GM18511 (cell line): ENCODE results near the gene WDR88.

Source experiments
- ATAC-seq: cut with Tn5 transposase; IDR thresholded peaks from one replicate; pipeline ENCODE4 v1.9.1; 2021; ENCODE audit warnings: mild to moderate bottlenecking, moderate library complexity; ENCODE audit not compliant: unreplicated experiment

Gene WDR88, protein sequence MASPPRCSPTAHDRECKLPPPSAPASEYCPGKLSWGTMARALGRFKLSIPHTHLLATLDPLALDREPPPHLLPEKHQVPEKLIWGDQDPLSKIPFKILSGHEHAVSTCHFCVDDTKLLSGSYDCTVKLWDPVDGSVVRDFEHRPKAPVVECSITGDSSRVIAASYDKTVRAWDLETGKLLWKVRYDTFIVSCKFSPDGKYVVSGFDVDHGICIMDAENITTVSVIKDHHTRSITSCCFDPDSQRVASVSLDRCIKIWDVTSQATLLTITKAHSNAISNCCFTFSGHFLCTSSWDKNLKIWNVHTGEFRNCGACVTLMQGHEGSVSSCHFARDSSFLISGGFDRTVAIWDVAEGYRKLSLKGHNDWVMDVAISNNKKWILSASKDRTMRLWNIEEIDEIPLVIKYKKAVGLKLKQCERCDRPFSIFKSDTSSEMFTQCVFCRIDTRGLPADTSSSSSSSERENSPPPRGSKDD

DNA sequence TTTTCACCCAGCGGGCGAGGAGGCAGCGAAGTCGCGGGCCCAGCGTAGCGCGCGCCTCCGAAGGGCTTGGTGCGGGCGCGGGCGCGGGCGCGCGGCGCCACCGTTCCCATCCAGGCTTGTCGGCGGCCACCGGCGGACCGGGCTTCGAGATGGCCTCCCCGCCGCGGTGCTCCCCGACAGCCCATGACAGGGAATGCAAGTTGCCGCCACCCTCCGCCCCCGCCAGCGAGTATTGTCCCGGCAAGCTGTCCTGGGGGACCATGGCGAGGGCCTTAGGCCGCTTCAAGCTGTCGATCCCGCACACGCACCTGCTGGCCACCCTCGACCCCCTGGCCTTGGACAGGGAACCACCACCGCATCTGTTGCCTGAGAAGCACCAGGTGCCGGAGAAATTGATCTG, at the start of gene WDR88:
Gene WDR88 (plus strand): TSS at position 94 of the 400 bp plus-strand sequence. CDS start 56 bp downstream, at position 150.
- no peak for ATAC-seq

DNA sequence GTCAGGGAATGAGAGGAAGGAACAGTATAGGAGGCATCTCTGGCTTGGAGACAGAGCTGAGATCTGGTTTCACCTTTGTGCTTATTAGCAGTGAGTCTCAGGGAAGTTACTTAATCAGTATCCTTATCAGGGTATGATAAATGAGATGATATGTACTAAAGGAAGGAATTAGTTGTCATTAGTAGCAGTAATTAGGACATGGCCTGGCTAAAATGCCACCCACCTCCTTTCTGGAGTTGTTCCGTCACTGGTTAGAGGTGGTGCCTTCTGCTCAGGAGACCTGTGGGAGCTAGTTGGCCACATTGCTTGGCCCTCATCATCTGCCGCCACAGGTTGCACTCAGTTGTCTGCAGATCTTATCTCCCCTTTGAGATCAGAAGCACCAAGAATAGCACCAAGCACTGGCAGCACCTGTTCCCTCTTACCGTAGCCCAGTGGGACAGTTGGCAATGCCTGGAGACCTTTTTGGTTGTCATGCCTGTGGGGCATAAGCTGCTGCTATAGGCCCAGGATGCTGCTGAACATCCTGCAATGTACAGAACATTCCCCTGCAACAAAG, 46.3 kb upstream of the WDR88 start:
- ATAC-seq: no peak

DNA sequence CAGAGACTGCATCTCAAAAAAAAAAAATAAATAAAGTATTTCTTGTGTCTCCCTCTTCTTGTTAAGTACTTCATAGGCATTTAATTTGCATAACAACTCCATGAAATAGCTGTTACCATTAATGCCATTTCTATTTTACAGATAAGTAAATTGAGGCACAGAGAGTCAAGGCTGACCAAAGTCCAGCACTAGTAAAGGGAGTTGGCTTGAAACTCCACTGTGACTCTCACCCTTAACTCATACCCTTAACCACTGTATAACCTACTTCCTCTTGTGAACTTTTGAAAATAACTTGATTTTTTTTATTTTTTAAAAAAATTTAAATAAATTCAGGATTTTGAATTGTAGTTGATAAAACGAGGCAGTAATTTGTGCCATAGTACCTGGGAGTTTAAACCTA, 45.0 kb upstream of the WDR88 start:
- ATAC-seq: no peak

DNA sequence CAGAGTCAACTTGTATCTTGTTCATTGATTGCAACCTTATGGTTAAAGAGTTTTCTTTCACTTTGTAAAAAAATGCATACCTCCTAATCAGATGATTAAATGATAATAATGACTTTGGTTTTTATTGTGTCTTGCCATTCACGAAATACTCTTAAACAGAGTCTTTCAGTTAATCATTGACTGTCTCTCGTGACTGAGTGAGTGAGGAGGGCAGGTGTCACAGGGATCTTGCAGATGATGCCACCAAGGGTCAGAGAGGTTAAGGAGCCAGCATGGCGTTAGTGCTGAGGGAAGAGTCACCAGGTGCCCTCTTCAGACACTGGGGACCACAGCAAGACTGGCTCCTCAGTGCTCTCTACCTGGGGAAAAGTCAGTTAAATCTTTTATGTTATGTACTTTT, 42.9 kb upstream of the WDR88 start:
- no peak for ATAC-seq

DNA sequence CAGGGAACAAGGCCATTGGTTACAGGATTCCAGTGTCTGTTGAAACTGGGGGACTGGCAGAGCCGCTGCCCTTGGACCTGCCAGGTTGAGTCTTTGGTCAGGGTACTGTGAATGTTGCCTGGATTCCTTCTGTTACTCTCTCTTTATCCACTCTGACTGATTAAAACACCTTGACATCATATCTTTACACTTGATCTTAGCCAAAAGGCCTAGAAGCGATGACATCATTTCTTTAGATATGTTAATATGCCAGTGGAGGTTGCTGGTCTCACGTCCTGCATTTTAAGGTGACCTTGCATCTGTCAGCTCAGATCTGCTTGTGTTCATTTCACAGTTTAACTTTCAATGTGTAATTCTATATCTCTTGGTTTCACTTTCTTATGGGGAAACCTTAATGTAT, 41.7 kb upstream of the WDR88 start:
- no peak for ATAC-seq

DNA sequence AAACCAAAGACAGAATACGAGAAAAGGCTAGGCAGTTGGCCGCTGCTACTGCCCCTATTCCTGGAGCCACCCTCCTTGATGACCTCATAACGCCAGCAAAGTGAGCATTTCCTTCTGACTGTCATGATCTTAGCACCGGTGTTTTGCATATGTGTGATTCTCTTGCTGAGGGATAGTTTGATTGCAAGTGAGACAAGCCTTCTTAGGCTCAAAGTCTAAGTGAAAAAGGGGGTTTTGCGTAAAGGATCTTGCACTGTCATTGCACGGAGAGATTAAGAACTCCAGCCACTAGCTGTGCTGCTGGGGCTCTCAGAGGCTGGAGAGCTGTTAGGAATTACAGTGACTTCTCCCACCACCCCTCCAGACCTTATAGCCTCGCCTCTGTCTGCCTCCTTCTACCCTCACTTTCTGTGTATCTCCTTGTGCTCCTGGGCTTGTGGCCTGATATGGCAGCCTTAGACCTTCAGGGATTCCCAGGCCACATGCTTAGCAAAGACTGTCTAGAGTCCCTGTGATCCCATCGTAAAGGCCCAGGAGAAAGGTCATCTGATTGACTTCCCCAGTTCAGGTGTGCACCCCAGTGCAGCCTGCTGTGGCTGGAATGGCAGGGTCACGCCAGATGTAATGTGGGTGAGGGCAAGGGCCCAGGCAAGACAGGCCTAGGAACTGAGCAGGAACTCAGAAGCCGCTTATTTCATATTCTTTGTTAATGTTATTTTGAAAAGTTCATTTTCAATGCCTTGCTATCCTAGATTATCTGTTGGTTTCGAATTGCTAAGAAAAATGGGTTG, 38.3 kb upstream of the WDR88 start:
- no peak for ATAC-seq

DNA sequence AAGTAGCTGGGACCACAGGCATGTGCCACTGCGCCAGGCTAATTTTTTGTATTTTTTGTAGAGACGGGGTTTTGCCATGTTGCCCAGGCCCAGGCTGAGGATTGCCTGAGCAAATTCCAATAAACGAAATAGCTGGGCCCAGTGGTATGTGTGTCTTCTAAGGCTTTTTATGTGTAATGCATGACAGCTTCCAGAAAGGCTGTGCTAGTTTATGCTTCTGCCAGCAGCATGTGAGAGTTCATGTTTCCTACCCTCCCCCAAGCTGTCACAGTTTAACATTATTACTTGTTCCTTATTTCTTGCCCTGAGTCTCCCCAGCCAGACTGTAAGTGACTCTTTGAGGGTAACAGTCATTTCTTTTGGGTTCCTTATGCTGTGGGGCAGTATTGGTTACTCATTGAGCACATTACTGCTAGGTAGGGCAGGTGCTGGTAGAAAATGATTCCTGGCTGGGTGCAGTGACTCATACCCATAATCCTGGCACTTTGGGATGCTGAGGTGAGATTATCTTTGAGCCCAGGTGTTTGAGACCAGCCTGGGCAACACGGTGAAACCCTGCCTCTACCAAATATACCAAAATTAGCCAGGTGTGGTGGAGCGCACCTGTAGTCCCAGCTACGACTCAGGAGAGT, 37.4 kb upstream of the WDR88 start:
- no peak for ATAC-seq

DNA sequence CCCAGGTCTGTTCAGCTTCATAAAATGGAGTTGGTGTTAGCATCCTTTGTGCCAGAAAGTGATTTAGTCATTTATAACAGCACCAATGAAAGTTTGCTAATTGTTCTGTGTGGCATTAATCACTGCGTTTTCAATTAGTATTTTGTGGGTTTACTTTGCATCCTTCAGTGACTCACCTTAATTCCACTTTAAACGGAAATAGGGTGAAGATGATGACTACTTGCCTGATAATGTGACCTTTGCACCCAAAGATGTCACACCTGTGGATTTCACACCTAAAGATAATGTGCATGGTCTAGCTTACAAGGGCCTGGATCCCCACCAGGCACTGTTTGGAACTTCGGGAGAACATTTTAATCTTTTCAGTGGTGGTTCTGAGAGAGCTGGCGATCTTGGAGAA, 35.9 kb upstream of the WDR88 start:
- no peak for ATAC-seq

DNA sequence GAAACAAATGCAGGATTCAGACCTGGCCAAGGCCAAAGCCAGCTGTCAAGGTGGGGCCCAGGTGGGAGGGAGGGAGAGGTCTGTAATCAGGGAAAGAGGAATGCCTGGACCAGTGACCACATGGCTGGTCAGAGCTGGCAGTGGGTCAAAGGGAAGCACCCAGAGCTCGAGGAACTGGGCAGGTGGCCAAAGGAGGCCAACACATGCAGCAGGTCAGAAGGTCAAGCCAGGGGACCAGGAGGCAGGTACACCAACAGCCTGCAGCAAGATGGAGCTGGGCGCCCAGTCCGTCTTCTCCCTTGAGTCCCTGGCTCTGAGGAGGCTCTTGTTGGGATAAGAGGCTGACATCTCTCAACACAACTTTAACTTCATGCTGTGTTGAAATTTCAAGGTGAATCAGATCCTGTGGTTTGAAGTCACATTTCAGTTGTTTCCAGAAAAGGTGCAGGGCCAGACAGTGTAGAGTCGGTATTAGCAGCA, 33.8 kb upstream of the WDR88 start:
- no peak for ATAC-seq

DNA sequence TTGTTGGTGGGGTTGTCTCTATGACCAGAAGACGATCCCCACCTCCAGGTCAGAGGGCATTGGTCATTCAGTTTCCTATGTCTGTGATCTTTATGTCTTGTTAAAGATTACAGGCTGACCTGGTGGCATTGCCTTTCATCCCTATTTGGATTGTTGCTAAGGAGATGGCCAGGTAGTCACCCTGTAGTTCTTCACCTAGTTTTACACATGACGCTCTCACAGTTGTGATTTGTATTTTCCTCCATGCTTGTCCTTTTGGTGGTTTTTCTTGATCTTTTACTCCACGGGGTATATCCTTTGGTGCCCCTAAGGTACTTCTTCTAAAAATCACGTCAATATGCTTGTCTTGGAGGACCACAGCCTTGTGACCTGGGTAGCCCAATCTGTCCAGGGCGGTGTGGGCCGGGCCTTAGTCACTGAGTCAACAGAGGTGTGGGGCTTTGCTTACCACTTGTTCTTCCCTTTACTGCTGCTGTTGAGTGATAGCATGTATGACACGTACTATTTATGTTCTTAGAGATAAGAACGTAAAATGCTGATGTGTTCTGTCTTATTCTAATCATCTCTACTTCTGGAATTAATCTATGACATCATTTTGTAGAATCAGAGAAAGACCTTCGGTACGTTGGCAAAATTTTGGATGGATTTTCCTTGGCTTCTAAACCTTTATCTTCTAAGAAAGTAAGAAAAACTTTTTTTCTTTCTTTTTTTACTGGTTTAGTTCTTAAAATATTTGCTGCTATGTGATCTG, 30.8 kb upstream of the WDR88 start:
- no peak for ATAC-seq

DNA sequence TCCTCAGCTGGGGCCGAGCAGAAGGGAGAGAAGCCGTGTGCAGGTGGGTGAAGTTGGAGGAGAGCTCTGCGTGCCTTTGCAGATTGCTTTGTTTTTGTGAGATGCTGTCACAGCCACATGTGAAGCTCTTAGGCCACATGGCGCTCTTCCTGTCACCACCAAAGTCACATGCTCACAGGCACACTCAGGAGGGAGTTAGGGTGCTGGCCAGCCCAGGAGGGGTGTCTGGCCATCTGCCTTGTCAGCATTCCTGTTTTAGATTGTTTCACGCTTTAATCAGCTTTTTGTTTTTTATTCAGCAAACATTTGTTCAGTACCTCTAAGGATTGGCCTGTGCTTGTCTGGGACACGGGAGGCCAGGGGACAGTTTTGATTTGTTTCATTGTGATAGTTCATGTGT, 29.0 kb upstream of the WDR88 start:
- ATAC-seq: no peak

DNA sequence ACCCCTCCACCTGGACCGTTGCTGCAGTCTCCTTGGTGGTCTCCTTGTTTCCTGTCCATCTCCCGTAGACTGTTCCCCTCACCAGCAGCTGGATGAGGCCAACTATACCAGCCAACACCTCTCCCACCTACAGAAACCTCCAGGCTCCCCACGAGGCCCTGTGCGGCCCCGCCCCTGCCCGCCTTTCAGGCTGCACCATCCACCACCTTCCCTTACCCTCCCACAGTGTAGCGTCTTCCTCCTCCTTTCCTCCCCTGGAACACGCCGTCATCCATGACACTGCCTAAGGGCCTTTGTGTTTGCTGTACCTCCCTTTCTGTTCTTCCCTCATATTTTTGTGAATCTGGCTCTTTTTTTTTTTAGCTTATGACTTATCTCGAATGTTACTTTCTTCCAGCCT, 23.8 kb upstream of the WDR88 start:
- ATAC-seq: no peak

DNA sequence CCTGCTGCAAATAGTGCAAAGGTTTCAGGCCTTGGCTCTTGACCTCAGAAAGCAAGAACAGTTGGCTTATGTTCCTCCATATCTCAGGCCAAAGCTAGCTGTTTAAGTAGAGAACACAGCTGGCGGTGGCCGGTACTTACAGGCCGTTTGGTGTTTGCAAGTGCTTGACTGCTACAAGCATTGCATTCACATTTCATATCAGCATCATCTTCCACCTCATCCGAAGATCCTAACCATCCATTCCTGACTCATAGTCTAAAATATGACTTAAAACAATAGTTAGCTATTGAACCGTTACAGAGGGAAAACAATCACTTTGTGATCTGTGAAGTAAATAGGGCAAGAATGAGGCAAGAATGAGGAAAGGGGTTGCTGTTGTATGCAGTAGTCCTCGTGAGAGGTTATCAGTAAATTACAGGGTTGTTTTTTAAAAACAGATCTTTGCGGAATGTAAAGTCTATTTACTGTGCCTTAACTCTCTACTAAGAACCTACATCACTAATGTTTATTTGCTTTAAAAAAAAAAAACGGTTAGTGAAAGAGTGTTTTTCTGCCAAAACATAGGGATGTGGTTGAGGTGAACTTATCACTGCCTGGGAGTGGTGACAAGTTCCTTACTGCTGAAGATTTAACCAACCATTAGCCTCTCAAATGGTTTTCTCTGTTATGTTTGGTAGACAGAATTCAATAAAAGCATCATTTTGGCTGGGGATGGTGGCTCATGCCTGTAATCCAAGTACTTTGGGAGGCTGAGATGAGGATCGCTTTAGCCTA, 21.6 kb upstream of the WDR88 start:
- no peak for ATAC-seq

DNA sequence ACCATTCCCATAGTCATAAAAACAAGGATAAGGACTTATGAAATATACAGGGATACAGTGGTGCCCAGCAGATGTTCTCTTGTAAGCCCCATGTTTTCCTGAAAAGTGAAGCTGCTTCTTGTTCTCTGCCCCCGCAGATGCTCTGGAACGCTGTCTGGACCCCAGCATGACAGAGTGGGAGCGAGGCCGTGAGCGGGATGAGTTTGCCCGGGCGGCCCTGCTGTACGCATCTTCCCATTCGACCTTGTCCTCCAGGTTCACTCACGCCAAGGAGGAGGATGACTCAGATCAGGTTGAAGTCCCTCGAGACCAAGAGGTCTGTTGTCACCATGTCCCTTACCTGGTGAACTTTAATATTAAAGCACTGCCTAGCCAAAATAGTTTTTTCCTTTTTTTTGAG, 20.3 kb upstream of the WDR88 start:
- no peak for ATAC-seq

DNA sequence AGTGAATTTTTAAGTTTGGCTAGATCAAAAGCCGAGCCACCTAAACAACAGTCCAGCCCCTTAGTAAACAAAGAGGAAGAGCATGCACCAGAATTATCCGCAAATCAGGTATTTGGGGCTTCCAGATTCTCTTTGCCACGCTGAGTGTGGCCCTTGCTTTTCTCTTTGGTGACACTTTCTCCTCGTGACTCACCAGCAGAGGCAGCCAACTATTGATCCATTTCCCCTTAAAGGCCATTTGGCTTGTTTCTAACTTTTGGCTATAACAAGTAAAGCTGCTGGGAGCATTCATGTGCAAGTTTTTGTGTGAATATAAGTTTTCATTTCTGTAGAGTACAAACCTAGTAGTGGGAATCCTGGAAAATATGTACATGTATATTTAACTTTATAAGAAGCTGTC, 17.6 kb upstream of the WDR88 start:
- no peak for ATAC-seq

DNA sequence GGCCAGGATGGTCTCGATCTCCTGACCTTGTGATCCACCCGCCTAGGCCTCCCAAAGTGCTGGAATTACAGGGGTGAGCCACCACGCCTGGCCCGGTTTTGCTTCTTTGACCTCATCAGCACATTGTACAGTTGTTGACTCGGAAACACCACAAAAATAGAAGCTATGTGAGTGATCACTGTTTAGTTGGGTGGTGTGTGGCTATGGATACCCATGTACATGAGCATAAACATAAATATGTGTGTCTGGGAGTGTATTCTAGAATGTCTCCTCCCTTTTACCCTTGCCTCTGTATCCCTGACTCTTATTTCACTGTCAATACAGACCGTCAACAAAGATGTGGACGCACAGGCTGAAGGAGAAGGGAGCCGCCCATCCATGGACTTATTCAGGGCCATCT, 14.4 kb upstream of the WDR88 start:
- no peak for ATAC-seq

DNA sequence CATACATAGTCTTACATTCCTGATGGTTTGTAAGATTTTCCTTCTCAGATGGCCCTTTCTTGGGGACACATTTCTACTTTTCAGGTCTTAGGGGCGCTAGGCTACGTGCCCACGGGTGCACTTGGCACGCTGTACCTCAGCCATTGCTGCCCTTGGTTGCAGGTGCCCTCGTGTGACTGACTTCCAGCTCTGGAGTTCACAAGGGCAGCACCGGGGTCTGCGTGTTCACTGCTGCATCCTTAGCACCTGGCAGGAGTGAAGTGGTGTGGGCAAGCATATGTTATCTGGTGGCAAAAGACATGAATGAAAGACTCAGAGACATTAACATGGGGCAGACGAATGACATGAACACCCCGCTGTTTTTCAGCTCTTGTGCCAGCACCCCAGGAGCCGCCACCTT, 13.3 kb upstream of the WDR88 start:
- ATAC-seq: no peak

DNA sequence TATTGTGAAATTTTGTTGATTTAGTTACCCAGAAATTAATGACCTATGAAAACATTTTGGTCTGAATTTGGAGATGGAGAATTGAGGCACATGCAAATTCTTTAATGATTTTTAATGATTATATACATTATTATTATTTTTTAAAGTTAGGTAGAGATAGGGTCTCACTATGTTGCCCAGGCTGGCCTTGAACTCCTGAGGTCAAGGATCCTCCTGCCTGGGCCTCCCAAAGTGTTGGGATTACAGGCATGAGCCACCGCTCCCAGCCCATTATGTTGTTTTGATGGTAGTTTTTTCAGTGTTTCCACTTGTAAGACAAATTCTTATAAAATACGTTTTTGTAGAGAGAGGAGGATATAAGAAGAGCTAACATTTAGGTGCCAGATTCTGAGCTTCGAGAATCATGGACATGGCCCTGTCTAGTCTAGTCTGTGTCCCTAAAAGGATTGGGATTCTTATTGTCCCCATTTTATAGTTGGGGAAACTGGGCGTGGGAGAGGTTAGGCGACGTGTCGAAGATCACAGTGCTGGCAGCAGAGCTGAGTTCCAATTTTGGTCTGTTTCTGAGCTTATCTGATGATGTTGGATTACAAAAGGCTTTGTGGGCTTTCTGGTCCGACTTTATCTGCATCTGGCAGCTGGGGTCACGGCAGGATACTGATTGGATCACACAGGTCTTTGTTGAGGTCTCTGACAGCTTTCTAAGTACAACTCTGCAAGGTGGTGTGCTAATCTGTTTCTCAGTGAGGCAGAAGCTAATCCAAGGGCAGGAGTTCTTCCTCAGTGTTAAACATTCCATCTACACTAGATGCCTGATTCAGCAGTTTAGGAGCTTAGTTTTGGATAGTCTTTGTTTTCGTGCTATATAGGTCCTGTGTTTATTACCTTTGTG, 7.5 kb upstream of the WDR88 start:
- ATAC-seq: no peak

DNA sequence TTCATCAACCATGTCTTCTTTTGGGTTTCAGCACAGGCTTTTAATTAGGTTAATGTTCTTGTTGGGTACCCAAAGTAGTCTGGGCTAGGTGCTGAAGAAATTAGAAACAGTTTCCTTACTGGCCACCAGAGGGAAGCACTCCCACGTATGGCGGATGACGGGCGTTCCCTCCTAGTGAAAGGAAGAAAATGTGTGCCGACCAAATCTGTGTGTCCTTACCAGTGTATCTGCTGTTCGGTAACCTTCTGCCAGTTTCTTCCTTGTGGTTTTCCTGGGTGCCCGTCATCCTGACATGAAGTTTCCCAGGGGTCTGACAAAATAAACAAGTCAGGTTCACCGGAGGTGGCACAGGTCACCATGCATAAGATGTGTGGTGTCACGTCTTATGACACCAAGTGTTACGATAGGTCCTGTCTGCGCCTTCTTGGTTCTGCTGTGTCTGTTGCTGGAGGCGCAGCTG, 6.0 kb upstream of the WDR88 start:
- no peak for ATAC-seq
